NCI-H82 treated with DMSO at 0.1 percent for 48 hours (cell line): Measurements from ENCODE around the gene PRDM16.

Experiments
- DNase-seq: peaks from one replicate; lab custom pipeline; 2025; ENCODE audit not compliant: unreplicated experiment; lab: John Stamatoyannopoulos, UW

Gene PRDM16

GRCh38 chr1:3176028-3176427 is 107.0 kb downstream of the PRDM16 start:
- no peak for DNase-seq

DNA sequence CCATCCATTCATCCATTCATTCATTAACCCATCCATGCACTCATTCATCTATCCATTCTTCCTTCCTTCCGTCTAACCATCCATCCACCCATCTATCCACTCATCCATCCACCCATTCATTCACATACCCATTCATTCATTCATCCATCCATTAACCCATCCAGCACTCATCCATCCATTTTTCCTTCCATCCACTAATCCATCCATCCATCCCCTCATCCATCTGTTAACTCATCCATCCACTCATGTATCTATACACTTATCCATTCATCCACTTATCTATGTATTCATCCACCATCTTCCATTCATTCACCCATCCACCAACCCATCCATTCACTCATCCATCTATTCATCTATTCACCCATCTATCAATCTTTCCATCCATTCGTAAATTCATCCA is 107.8 kb downstream of the PRDM16 start:
- no peak for DNase-seq

DNA sequence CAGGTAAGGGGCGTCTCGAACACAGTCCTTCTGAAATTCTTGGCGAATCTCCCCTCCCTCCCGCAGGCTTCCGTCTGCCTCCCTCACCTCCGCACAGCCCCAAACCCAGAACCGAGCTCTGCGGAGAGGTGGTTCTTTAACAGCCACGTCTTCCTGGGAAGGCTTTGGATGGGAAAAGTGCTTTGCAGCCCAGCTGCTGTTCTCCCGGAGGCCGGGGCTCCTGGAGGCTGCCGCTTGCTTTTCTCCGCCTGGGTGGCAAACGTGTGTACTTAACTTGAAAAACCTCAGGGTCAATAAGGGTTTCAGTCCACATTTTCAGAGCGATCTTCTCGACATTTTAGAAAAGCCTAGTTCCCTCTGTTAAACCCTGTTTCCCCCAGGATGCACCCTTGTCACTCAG is 109.3 kb downstream of the PRDM16 start:
- DNase-seq: no peak

DNA sequence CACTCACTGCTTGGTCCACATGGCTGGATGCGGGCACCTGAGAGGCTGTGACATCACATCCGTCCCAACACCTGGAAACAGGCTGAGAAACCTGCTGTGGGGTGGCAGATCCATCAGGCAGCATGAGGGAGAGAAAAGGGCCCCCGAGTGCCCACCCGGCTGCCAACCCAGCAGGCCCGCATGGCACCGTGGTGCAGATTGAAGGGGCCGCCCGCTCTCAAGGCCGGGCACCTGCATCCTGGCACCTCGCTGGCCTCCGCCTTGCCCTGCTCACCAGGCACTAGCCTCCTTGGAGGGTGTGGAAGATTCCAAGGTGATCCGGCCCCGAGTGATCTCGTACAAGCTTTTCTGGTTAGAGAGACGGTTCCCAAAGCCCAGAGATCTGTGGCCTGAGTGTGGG is 110.5 kb downstream of the PRDM16 start:
- DNase-seq: no peak

GRCh38 chr1:3180915-3181314 is 111.9 kb downstream of the PRDM16 start:
- DNase-seq: no peak

DNA sequence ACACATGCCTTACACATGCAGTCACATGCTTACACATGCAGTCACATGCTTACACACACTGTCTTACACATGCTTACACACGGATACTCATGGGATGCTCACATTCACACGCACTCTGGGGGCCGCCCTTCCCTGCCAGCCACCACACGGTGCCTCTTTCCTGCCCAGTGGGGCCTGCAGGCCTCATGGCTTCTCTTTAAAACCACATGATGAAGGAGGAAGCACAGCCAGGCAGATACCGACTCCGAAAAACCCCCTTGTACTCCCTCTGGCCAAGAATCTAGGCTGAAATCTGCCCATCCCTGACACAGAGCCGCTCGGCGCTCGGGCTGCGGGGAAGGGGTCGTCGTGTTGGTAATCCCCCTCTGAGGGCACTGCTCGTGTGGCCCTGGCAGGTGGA is 113.0 kb downstream of the PRDM16 start:
- no peak for DNase-seq

GRCh38 chr1:3183411-3183810 is 114.4 kb downstream of the PRDM16 start:
- DNase-seq: no peak

GRCh38 chr1:3183813-3184212 is 114.8 kb downstream of the PRDM16 start:
- no peak for DNase-seq

GRCh38 chr1:3184666-3185065 is 115.7 kb downstream of the PRDM16 start:
- DNase-seq: no peak

GRCh38 chr1:3185896-3186525 is 117.0 kb downstream of the PRDM16 start:
- DNase-seq: no peak

GRCh38 chr1:3186526-3186921 is 117.5 kb downstream of the PRDM16 start:
- no peak for DNase-seq

- no peak for DNase-seq
Measured at GRCh38 chr1:3187415-3188149, 118.6 kb downstream of the PRDM16 start.

DNA sequence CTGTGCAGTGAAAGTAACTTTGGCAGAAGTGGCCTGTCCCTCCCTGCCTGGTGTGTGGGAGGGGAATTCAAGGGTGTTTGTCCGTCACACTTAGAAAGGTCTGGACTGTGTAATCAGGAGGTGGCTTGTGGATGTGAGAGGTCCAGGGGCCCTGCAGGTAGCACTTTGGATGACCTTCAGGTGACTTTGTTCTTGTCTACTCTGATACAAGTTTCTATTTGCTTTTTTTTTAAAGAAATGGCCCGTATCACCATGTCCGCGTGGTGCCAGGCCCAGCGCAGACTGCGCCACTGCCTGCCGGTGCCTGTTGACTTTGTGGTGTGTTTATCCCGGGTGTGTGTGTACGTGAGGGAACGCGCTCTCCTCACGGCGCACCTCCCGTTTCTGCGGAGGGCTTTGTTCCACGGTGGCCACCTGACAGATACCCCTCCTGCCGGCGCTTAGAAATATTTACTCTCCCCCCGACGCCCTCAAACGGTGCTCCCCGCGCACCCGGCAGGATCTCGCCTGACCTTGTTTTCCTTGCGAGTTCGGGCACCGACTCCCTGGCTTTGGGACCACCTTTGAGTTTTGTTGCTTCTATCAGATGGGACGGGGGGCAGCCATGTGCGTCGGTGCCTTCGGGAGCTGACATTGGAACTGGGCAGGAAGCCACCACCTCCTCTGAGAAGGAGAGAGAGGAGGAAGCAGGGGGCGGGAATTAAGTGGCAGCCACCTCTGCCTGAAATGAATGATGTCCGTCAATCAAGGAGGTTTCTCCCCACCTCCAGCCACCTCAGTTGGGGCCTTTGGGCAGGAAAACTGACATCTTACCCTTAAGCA is 119.4 kb downstream of the PRDM16 start:
- DNase-seq: no peak

- no peak for DNase-seq
Measured at GRCh38 chr1:3190256-3191041, 121.4 kb downstream of the PRDM16 start.

DNA sequence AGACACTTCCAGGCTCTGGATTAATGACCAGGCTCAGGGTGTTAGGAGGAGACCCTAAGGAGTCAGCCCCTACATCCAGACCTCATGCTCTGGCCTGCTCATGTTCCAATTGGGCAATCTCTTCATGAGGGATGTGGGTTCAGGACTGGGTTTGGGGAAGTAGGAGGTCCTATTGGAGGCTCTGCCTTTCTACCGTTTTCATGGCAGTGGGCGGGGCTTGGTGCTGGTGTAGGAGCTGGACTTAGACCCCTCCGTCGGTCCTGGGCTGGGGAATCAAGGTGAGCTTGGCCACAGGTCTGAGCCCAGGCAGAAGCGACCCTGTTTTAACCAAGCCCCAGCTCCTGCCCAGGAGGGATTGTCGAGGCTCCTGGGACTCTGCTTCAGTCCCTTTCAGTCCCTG is 123.4 kb downstream of the PRDM16 start:
- no peak for DNase-seq

DNA sequence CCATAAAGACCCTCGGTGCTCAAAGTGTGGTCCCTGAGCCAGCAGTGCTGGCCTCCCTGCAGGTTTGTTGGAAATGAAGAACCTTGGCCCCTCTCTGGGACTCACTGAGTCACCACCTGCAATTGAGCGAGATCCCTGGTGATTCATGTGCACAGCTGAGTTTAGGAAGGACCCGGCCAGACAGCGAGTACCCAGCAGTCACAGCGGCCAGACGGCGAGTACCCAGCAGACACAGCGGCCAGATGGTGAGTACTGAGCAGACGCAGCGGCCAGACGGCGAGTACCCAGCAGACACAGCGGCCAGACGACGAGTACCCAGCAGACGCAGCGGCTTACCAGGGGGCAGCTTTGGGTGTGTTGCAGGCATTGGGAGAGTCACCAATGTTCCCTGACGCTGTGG is 123.8 kb downstream of the PRDM16 start:
- DNase-seq: no peak

DNA sequence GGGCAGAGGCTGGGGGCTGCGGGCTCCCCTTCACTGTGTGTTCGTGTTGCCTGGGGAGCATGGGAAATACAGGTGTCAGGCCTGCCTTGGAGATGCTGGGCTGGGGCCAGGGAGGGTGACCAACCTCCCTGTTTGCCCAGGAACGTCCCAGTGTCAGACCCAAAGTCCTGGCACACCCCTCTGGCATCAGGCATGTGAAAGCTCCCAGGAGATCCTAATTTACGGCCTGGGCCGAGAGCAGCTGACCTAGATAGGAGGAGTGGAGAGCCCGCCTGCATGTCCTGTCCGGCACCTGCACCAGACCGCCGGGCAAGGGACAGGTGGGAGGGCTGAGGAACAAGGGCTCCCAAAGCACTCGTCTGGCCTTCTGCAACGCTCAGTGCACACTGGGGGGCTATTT is 124.8 kb downstream of the PRDM16 start:
- no peak for DNase-seq

DNA sequence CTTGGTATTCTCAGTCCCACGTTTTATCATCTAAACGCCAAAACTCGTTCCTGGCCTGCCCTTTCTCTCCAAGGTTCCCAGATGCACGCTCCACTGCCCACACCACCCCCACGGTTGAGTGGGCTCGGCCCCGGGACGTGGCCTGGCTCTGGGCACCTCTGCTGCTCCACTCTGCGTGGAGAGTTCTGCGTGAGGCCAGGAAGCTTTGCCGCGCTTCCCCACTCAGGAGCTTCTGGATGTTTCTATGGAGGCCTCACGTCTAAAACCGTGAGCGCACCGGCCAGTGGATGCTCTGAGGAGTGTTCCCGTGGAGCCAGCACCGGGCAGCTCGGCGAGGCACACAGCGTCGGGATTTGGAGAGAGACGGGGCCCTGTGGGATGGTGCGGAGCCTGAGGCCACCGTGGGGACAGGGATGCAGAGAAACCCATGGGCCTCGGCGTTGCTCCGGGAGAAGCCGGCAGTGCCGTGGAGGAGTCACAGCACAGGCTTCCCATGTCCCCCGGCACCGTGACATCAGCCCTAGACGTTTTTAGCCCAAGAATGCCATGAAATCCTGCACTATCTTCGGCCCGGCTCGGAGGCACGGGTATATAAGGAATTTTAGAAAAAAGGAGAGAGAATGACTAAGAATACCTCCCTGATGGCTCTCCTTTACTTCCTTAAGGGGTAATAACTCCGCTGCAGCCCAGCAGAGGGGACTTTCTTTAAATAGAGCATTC is 125.9 kb downstream of the PRDM16 start:
- DNase-seq: no peak

- DNase-seq: no peak
Measured at GRCh38 chr1:3195480-3195815, 126.4 kb downstream of the PRDM16 start.

DNA sequence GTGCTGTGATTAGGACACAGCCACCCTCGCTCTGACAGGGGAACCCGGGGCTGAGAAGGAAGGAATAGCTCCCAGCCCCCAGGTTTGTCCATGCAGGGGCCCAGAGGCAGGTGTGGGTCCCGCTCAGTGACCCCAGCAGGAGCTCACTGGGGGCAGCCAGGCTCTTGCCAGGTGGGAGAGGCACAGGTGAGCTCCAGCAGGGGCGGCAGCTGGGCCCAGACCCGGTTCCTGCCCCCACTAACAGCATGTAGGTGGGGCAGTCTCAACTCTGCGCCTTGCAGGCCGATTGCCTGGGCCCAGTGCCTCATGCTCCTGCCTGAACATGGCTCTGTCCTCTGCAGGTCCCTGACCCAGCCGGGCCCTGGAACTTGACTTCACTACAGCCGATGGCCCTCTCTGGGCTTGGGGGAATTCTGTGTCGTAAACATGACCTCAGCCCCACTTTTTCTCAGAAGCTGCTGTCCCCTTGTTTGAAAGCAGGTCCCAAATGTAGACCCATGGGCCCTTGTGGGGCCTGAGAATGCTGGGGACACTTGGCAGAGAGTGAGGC is 127.0 kb downstream of the PRDM16 start:
- no peak for DNase-seq
